CD4-positive, alpha-beta T cell treated with Interleukin-15 for 4 hours (primary cell): ENCODE measurements around the gene GIGYF2.
"Not testable (repeated sequence)": the region's sequence is repeated elsewhere in the genome, so short reads cannot be mapped to it uniquely, and the experiment has no call there.

ENCODE experiments used
- DNase-seq: peaks from one replicate; pipeline ENCODE4 v3.0.0-alpha.2; 2020; ENCODE audit warnings: low spot score

Gene GIGYF2

GRCh38 chr2:232893834-232894233 lies 196.7 kb downstream of the GIGYF2 start:
- no peak for DNase-seq

GRCh38 chr2:232894251-232894650 lies 197.1 kb downstream of the GIGYF2 start:
- DNase-seq: no peak

- no peak for DNase-seq
Measured at GRCh38 chr2:232894746-232895145, 197.6 kb downstream of the GIGYF2 start.

- DNase-seq: no peak
Measured at GRCh38 chr2:232896111-232896510, 199.0 kb downstream of the GIGYF2 start.

- DNase-seq: no peak
Measured at GRCh38 chr2:232896720-232897597, 199.8 kb downstream of the GIGYF2 start.

GRCh38 chr2:232897598-232898408 lies 200.7 kb downstream of the GIGYF2 start:
- DNase-seq: no peak

- DNase-seq: no peak
Measured at GRCh38 chr2:232898592-232899543, 201.7 kb downstream of the GIGYF2 start.

- DNase-seq: no peak
Measured at GRCh38 chr2:232900811-232901735, 203.9 kb downstream of the GIGYF2 start.

GRCh38 chr2:232901736-232902578 lies 204.8 kb downstream of the GIGYF2 start:
- DNase-seq: no peak

- DNase-seq: no peak
Measured at GRCh38 chr2:232903989-232904388, 206.9 kb downstream of the GIGYF2 start.

GRCh38 chr2:232906867-232907717 lies 210.0 kb downstream of the GIGYF2 start:
- not testable (repeated sequence) for DNase-seq

- not testable (repeated sequence) for DNase-seq
Measured at GRCh38 chr2:232907718-232908085, 210.6 kb downstream of the GIGYF2 start.

- no peak for DNase-seq
Measured at GRCh38 chr2:232908695-232909094, 211.6 kb downstream of the GIGYF2 start.
